Mononuclear cell (primary cell): ENCODE measurements around the gene AMACR. TPM values are rescaled to one million over a fixed set of nuclear protein-coding genes. Genes with fewer than 3 reads are reported as not detected.

Experiments used
- H3K27me3 ChIP-seq: 2 replicates; pipeline ENCODE4 v1.6.0; 2011; ENCODE audit warnings: low read length, control low read depth; ENCODE audit not compliant: insufficient read depth
- H3K4me1 ChIP-seq: 2 replicates; pipeline ENCODE4 v1.5.1; 2011; ENCODE audit warnings: mild to moderate bottlenecking, low read length, control low read depth; ENCODE audit not compliant: insufficient read depth
- H3K4me3 ChIP-seq: 2 replicates; pipeline ENCODE4 v1.5.1; 2011; ENCODE audit warnings: mild to moderate bottlenecking, low read length, moderate library complexity
- H3K9me3 ChIP-seq: 2 replicates; pipeline ENCODE4 v1.5.1; 2011; ENCODE audit warnings: low read depth, mild to moderate bottlenecking, control low read depth, low read length
- total RNA-seq: library from RNA; depleted of rRNA; stranded (reverse); fragments of >200 nt; gene quantifications from one replicate; pipeline ENCODE4 v1.2.3, GENCODE V29; 2012

The AMACR gene
- total RNA-seq, result 2.0 TPM

GRCh38 chr5:34007621-34008600, at the start of gene AMACR:
AMACR (minus strand) TSS chr5:34008050; CDS start chr5:34008019, 31 bp downstream.
- peak within 1 kb of the TSS; percentile 93 for H3K4me3 ChIP-seq

GRCh38 chr5:34057569-34057968, 49.7 kb upstream of the AMACR start:
- Histone ChIP-seq H3K9me3 (no peaks in the 10 kb centered on the region), H3K27me3 (no peaks in the 10 kb centered on the region), H3K4me1 (no peaks in the 10 kb centered on the region), H3K4me3 (no peak overlapping the region)

More at GRCh38 chr5:34007621-34008600, at the start of gene AMACR:
- H3K27me3 ChIP-seq, result no peaks in the 10 kb centered on the region
- peaks cover 12% of the 10 kb centered on the region for H3K4me1 ChIP-seq
- H3K9me3 ChIP-seq, result no peaks in the 10 kb centered on the region

GRCh38 chr5:34057118-34057517, 49.3 kb upstream of the AMACR start:
- Histone ChIP-seq H3K27me3 (no peaks in the 10 kb centered on the region), H3K4me3 (no peak overlapping the region), H3K4me1 (no peaks in the 10 kb centered on the region), H3K9me3 (no peaks in the 10 kb centered on the region)

- no peaks in the 10 kb centered on the region for H3K4me1 ChIP-seq
- no peaks in the 10 kb centered on the region for H3K27me3 ChIP-seq
- H3K4me3 ChIP-seq, result no peak overlapping the region
- no peaks in the 10 kb centered on the region for H3K9me3 ChIP-seq
Observed at GRCh38 chr5:34055667-34056066, 47.8 kb upstream of the AMACR start.

GRCh38 chr5:34054400-34054729, 46.5 kb upstream of the AMACR start:
- Histone ChIP-seq H3K4me1 (no peaks in the 10 kb centered on the region), H3K4me3 (no peak overlapping the region), H3K27me3 (no peaks in the 10 kb centered on the region), H3K9me3 (no peaks in the 10 kb centered on the region)

GRCh38 chr5:34053571-34054399, 45.9 kb upstream of the AMACR start:
- H3K4me1 ChIP-seq, result no peaks in the 10 kb centered on the region
- no peaks in the 10 kb centered on the region for H3K27me3 ChIP-seq
- H3K4me3 ChIP-seq, result no peak overlapping the region
- no peaks in the 10 kb centered on the region for H3K9me3 ChIP-seq

GRCh38 chr5:34053133-34053532, 45.3 kb upstream of the AMACR start:
- Histone ChIP-seq H3K27me3 (no peaks in the 10 kb centered on the region), H3K4me1 (peaks cover 6% of the 10 kb centered on the region), H3K9me3 (no peaks in the 10 kb centered on the region), H3K4me3 (no peak overlapping the region)

GRCh38 chr5:34051374-34051980, 43.6 kb upstream of the AMACR start:
- H3K27me3 ChIP-seq, result no peaks in the 10 kb centered on the region
- H3K4me1 ChIP-seq, result peaks cover 11% of the 10 kb centered on the region
- no peak overlapping the region for H3K4me3 ChIP-seq
- H3K9me3 ChIP-seq, result no peaks in the 10 kb centered on the region

- H3K4me3 ChIP-seq, result no peak overlapping the region
- no peaks in the 10 kb centered on the region for H3K9me3 ChIP-seq
- H3K27me3 ChIP-seq, result no peaks in the 10 kb centered on the region
- H3K4me1 ChIP-seq, result peaks cover 19% of the 10 kb centered on the region
Observed at GRCh38 chr5:34047774-34048572, 40.1 kb upstream of the AMACR start.

- H3K9me3 ChIP-seq, result no peaks in the 10 kb centered on the region
- no peak overlapping the region for H3K4me3 ChIP-seq
- no peaks in the 10 kb centered on the region for H3K27me3 ChIP-seq
- peaks cover 27% of the 10 kb centered on the region for H3K4me1 ChIP-seq
Observed at GRCh38 chr5:34047143-34047542, 39.3 kb upstream of the AMACR start.

GRCh38 chr5:34045996-34046395, 38.1 kb upstream of the AMACR start:
- no peaks in the 10 kb centered on the region for H3K9me3 ChIP-seq
- no peaks in the 10 kb centered on the region for H3K27me3 ChIP-seq
- H3K4me1 ChIP-seq, result peaks cover 28% of the 10 kb centered on the region
- H3K4me3 ChIP-seq, result no peak overlapping the region

GRCh38 chr5:34045023-34045422, 37.2 kb upstream of the AMACR start:
- H3K9me3 ChIP-seq, result no peaks in the 10 kb centered on the region
- no peak overlapping the region for H3K4me3 ChIP-seq
- peaks cover 28% of the 10 kb centered on the region for H3K4me1 ChIP-seq
- no peaks in the 10 kb centered on the region for H3K27me3 ChIP-seq

- Histone ChIP-seq H3K4me1 (peaks cover 23% of the 10 kb centered on the region), H3K9me3 (no peaks in the 10 kb centered on the region), H3K27me3 (no peaks in the 10 kb centered on the region), H3K4me3 (no peak within 1 kb of the TSS)
Observed at GRCh38 chr5:34043099-34043876, 35.4 kb upstream of the AMACR start, which contains the start of gene C1QTNF3. C1QTNF3 (minus strand) TSS chr5:34043213; CDS start chr5:34043125, 88 bp downstream.

GRCh38 chr5:34042321-34042720, 34.5 kb upstream of the AMACR start:
- Histone ChIP-seq H3K4me1 (peaks cover 20% of the 10 kb centered on the region), H3K27me3 (no peaks in the 10 kb centered on the region), H3K4me3 (no peak overlapping the region), H3K9me3 (no peaks in the 10 kb centered on the region)
